Stimulated activated CD8-positive, alpha-beta memory T cell treated with anti-CD3 and anti-CD28 coated beads, Interleukin-12 subunit alpha, Interleukin-12 subunit beta, amount 100 ng/mL, for 24 hours (primary cell): ENCODE measurements around the gene NOD2.

Experiments
- DNase-seq: peaks from one replicate; pipeline ENCODE4 v3.0.0-alpha.2; 2020; ENCODE audit errors: extremely low read depth

Gene NOD2

DNA sequence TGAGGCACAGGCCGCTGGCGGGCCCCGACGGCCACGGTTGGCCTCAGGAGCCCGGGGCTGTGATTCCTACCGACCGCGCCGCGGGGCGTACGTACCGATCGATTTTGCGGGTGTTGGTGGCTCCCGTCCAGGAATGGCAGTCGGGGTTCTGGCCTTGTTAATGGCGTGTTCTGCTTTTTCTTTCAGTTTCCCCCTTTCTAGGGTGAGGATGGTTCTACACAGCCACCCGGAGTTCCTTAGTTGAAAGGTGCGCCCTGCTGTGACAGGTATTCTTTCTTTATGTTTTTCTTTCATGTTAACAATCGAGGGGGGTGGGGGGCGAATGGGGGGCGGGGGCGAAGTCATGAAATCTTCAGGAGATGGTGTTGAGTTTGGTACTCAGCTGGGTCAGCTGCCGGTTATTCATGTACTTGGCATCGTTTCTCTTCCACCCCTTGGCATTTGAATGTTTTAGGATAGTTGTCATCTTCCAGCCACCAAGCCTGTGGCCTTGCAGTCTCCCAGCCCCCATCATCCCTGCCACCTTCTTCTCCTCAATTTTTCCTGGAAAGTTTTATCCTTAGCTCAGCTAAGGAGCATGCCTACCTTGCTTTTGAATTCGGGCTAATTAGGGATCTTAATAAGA lies 49.3 kb downstream of the NOD2 start:
- no peak for DNase-seq

GRCh38 chr16:50743581-50744225 lies 50.3 kb downstream of the NOD2 start:
- no peak for DNase-seq

DNA sequence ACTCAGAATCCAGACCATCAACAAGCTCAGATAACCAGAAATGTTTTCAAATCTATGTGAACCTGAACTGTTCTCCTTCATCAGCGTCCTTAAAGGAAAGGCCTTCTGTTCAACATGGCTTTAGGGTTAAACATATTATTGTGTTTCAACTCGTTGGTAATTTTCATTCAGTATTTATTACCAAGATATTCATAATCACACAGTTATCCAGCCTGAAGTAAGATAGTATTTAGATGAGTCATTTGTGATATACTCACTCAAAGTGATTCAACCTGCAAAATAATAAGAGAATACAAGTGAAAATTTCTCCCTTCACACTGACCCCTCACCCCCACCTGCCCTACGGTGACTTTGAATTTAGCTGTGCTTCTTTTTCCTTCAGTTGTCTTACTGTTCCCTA lies 51.5 kb downstream of the NOD2 start:
- DNase-seq: no peak

GRCh38 chr16:50745940-50746339 lies 52.5 kb downstream of the NOD2 start:
- DNase-seq: no peak

DNA sequence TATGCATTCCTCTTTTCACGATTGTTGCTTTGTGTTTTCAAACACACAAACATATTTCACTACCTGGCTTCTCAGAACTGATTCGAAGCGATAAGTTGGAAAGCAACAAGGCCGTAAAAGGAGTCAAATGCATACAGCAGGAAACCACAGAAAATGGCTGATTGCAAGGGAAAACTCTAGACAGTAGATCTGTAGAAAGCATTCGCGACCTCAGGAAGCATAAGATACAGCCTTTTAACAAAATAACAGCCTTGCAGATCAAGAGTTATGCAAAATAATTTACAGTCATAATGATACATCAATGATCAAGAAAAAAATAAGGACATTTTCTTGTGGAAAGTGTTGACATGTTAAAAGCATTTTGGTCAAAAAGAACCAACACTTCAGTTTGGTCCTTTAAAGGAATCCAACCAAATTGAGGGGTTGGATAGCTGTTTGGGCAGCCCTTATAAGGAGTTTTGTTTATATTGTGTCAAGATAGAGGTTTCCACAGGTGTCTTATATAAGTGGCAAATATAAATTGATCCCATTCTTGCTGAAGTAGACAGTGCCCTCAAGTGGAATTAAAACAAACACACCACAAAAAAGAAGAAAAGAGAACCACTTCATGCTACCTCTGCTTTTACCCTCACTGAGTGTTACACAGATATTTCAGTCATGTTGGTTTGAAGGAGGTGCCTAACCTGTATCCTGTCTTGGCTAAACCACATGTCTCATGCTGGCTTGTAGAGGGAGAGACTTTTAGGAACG lies 54.0 kb downstream of the NOD2 start:
- no peak for DNase-seq

DNA sequence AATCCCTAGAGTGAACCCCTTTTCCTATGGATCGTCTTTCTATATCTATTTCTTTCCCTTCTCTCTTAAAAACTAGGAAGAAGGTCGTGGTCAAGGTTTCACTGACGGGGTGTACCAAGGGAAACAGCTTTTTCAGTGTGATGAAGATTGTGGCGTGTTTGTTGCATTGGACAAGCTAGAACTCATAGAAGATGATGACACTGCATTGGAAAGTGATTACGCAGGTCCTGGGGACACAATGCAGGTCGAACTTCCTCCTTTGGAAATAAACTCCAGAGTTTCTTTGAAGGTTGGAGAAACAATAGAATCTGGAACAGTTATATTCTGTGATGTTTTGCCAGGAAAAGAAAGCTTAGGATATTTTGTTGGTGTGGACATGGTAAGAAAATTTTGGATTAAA lies 58.1 kb downstream of the NOD2 start:
- DNase-seq: no peak

DNA sequence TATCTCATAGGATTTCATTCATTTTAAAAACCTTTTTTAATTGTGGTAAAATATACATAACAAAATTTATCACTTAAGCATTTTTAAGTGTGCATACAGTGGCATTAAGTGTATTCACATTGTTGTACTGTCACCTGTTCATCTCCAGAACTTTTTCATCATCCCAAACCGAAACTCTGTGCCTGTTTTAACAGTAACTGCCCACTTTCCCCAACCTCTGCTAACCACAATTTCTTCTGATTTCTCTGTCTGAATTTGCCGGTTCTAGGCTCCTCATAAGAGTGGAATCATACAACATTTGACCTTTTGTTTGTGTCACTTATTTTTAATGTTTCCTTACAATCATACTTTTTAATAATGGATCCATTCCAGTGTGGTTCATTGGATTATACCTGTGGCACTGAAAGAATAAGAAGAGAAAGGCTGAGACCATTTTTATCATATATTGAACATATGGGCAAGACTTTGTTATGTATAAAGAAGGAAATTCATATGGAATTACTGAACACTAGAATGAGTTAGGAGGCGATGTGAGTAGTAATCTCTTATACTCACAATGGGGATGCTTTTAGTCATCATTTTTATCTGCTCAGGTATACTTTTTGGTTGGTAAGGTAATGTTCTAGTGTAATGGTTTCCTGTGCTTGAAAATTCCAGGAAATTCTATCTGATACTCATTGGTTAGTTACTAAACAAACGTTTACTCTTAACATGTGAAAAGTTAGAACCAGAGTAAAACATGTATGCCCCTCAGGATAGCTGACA lies 59.2 kb downstream of the NOD2 start:
- DNase-seq: no peak

- no peak for DNase-seq
Observed at GRCh38 chr16:50756473-50756872, 63.1 kb downstream of the NOD2 start.

DNA sequence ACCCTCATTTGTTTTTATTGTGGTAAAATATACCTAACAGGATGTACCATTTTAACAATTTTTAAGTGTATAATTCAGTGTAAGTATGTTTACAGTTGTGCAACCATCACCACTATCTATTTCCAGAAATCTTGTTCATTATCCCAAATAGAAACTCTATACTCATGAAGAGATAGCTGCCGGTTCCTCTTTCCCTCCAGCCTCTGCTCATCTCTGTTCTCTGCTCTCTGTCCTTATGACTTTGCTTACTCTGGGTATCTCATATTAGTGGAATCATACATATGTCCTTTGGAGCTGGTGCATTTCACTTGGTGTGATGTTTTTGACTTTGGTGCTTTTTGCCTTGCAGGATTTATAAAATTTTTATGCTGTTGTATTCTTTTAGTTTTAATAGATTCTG lies 67.9 kb downstream of the NOD2 start:
- no peak for DNase-seq

GRCh38 chr16:50762241-50762640 lies 68.8 kb downstream of the NOD2 start:
- DNase-seq: no peak

- DNase-seq: no peak
Observed at GRCh38 chr16:50763211-50763610, 69.8 kb downstream of the NOD2 start.

GRCh38 chr16:50765260-50765659 lies 71.9 kb downstream of the NOD2 start:
- DNase-seq: no peak

DNA sequence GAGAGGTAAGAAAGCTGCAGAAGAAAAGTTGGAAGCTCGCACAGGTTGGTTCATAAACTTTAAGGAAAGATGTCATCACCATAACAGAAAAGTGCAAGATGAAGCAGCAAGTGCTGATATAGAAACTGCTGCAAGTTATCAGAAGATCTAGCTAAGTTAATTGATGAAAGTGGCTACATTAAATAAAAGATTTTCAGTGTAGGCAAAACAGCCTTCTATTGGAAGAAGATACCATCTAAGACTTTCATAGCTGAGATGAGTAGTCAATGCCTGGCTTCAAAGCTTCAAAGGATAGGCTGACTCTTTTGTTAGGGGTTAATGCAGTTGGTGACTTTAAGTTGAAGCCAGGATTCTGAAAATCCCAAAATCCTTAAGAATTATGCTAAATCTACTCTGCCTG lies 72.5 kb downstream of the NOD2 start:
- no peak for DNase-seq

DNA sequence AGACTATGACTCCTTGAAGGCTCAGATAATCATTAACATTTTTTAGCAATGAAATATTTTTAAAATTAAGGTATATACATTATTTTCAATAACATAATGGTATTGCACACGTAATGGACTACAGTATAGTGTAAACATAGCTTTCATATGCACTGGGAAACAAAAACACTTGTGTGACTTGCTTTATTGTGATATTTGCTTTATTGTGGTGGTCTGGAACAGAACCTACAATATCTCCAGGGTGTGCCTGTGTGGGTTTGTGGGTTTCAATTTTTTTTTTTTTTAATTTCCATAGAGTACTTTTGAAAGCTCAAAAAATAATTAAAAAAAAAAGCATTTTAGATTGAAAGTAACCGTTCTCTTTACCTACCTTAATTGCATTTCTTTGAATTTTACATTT lies 73.8 kb downstream of the NOD2 start:
- DNase-seq: no peak

- no peak for DNase-seq
Observed at GRCh38 chr16:50771366-50771765, 78.0 kb downstream of the NOD2 start.

- DNase-seq: no peak
Observed at GRCh38 chr16:50774405-50774804, 81.0 kb downstream of the NOD2 start.

- DNase-seq: no peak
Observed at GRCh38 chr16:50774960-50775359, 81.6 kb downstream of the NOD2 start.

DNA sequence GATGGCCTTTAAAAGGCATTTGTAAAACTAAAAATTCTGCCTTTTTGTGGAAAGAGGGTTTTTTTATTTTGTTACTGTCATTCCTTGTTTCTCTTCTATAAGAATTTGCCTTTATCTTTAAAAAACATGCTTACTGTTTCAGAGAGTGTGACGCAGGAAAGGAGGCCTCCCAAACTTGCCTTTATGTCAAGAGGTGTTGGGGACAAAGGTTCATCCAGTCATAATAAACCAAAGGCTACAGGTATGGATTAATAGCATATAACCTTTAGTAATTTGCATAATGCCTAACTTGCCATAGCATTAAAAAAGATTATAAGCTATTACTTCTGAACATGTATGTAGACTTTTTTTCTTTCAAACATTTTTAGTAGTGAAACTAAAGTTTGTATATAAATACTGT lies 82.6 kb downstream of the NOD2 start:
- no peak for DNase-seq

- no peak for DNase-seq
Observed at GRCh38 chr16:50778284-50779163, 85.1 kb downstream of the NOD2 start.

GRCh38 chr16:50781043-50781442 lies 87.6 kb downstream of the NOD2 start:
- DNase-seq: no peak

DNA sequence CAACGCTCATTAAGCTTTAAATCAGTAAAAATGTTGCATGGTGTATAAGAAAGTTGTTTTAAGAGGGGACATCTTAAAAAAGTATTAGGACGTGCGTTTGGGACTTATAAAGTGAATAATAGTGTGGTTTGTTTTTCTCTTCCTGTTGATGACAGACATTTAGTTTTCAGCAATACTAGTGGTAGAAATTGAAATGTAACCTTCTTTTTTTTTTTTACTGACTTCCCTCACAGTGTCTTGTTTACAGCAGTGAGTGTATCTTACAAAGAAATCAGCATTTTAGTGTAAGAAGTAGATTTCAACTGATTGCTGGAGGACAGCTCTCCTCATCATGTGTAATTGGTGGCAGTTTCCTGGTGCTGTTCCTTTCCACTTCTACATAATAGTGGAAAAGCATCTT lies 88.1 kb downstream of the NOD2 start:
- no peak for DNase-seq
